HCEC 1CT (cell line): ENCODE measurements around the gene THTPA.

Experiments used
- DNase-seq: peaks from one replicate; pipeline ENCODE4 v3.0.0-alpha.2; 2017

THTPA gene

GRCh38 chr14:23555882-23556699 is at the start of gene THTPA:
TSS of gene THTPA (plus strand) at chr14:23556271. CDS start at chr14:23556758, 487 bp downstream.
- peak; percentile 84 for DNase-seq

- no peak for DNase-seq
These were observed 43.9 kb upstream of the THTPA start for GRCh38 chr14:23512156-23512555.

GRCh38 chr14:23513005-23513817 is 42.9 kb upstream of the THTPA start:
- no peak for DNase-seq

- DNase-seq: no peak
These were observed 42.0 kb upstream of the THTPA start for GRCh38 chr14:23513818-23514643.

GRCh38 chr14:23514644-23514957 is 41.5 kb upstream of the THTPA start:
- no peak for DNase-seq

- DNase-seq: no peak
These were observed 38.3 kb upstream of the THTPA start for GRCh38 chr14:23517650-23518326.

- DNase-seq: no peak
These were observed 37.4 kb upstream of the THTPA start for GRCh38 chr14:23518709-23519108.

- DNase-seq: no peak
These were observed 35.1 kb upstream of the THTPA start for GRCh38 chr14:23520899-23521533.

GRCh38 chr14:23521785-23522640 is 34.1 kb upstream of the THTPA start:
- no peak for DNase-seq

- DNase-seq: no peak
These were observed 33.4 kb upstream of the THTPA start for GRCh38 chr14:23522643-23523198.

- DNase-seq: no peak
These were observed 32.6 kb upstream of the THTPA start for GRCh38 chr14:23523229-23524016.

GRCh38 chr14:23524954-23525353 is 31.1 kb upstream of the THTPA start:
- DNase-seq: no peak

GRCh38 chr14:23525611-23526010 is 30.5 kb upstream of the THTPA start:
- no peak for DNase-seq

- no peak for DNase-seq
These were observed 27.5 kb upstream of the THTPA start for GRCh38 chr14:23528555-23528954.

GRCh38 chr14:23529016-23529415 is 27.1 kb upstream of the THTPA start:
- no peak for DNase-seq

- peak; percentile 19 for DNase-seq
These were observed 25.6 kb upstream of the THTPA start for GRCh38 chr14:23530375-23531055.

GRCh38 chr14:23531391-23531790 is 24.7 kb upstream of the THTPA start:
- no peak for DNase-seq

GRCh38 chr14:23532658-23533057 is 23.4 kb upstream of the THTPA start:
- no peak for DNase-seq

GRCh38 chr14:23533652-23534435 is 22.2 kb upstream of the THTPA start:
- no peak for DNase-seq
